Gastroesophageal sphincter (tissue), 4 donors: Measurements from ENCODE around the gene SPI1. TPM values are rescaled to one million over a fixed set of nuclear protein-coding genes. Genes with fewer than 3 reads are reported as not detected.
A peak's percentile ranks its signal among the peaks of the same experiment; 100 is the strongest.

ENCODE experiments used
- ATAC-seq: fragments of 150-250 bp; one replicate; pipeline ENCODE4 v1.9.1; 2016; ENCODE audit warnings: mild to moderate bottlenecking, moderate library complexity
- H3K27ac ChIP-seq, 4 donors: fragments of 200-600 bp; sonication (generic) in 3 of 4; 1 replicate in 3 of 4; 2 replicates in 1 of 4; pipeline ENCODE4 v1.5.1; 2016 to 2019
- H3K27me3 ChIP-seq: fragments of 200-600 bp; sonication (generic); one replicate; pipeline ENCODE4 v1.5.1; 2019
- H3K36me3 ChIP-seq, 2 donors: fragments of 200-600 bp; sonication (generic); one replicate each; pipeline ENCODE4 v1.5.1; 2019; ENCODE audit warnings: control low read depth in 1 of 2
- H3K4me1 ChIP-seq, 3 donors: fragments of 200-600 bp; sonication (generic); 1 replicate in 2 of 3; 2 replicates in 1 of 3; pipeline ENCODE4 v1.5.1; 2016 to 2019; ENCODE audit warnings: control low read depth in 2 of 3
- H3K4me3 ChIP-seq, 2 donors: fragments of 200-600 bp; sonication (generic); one replicate each; pipeline ENCODE4 v1.5.1; 2019; ENCODE audit warnings: mild to moderate bottlenecking in 1 of 2, moderate library complexity in 1 of 2
- H3K9me3 ChIP-seq, 3 donors: fragments of 200-600 bp; sonication (generic); one replicate each; pipeline ENCODE4 v1.5.1; 2017 to 2019; ENCODE audit warnings: control low read depth in 2 of 3
- CTCF ChIP-seq, 4 experiments: fragments of 200-600 bp in 2 of 4; fragments of 450-650 bp in 2 of 4; sonication (generic) in 1 of 4; IDR thresholded peaks; one replicate each; pipeline ENCODE4 v1.5.1; 2017 to 2019; ENCODE audit warnings: antibody characterized with exemption in 4 of 4, mild to moderate bottlenecking in 2 of 4, moderate library complexity in 2 of 4
- EP300 ChIP-seq: sonication (generic); formaldehyde crosslinking; IDR thresholded peaks from one replicate; pipeline ENCODE4 v1.6.1; 2017; ENCODE audit warnings: antibody characterized with exemption, mild to moderate bottlenecking
- POLR2A ChIP-seq, 2 donors: fragments of 450-650 bp; IDR thresholded peaks; one replicate each; pipeline ENCODE4 v1.6.1; 2017; ENCODE audit warnings: antibody characterized with exemption in 2 of 2, mild to moderate bottlenecking in 2 of 2, moderate library complexity in 1 of 2
- POLR2AphosphoS5 ChIP-seq: sonication (generic); formaldehyde crosslinking; IDR thresholded peaks from one replicate; pipeline ENCODE4 v1.6.1; 2017; ENCODE audit warnings: antibody characterized with exemption
- WGBS, 2 donors: methylation state at CpG; one replicate each; pipeline ENCODE4 v1.1.5; 2018; ENCODE audit warnings: low coverage in 1 of 2; 5-methylcytosine and 5-hydroxymethylcytosine counted together
- total RNA-seq, 4 donors: library from RNA; depleted of rRNA; stranded (reverse); fragments of >200 nt; gene quantifications; one replicate each; pipeline ENCODE4 v1.1.0, GENCODE V29; 2016

SPI1 gene
- total RNA-seq, 4 donors from 2014 or later: 4.2 to 32.4 (median 14.7) TPM

- H3K4me3 ChIP-seq: no peak overlapping the region
- ATAC-seq: no peak
- H3K36me3 ChIP-seq: no peaks in the 10 kb centered on the region
- H3K27ac ChIP-seq: no peak overlapping the region
- TF ChIP-seq CTCF (IDR thresholded peaks at IDR 0.05) (no peak), EP300 (no peak), POLR2A (IDR thresholded peaks at IDR 0.05) (no peak), POLR2AphosphoS5 (no peak)
- WGBS, 2 donors: 86 to 91% methylated on average over 10 to 13 of the region's 24 CpGs
- no peaks in the 10 kb centered on the region for H3K27me3 ChIP-seq
- no peaks in the 10 kb centered on the region for H3K4me1 ChIP-seq
- no peaks in the 10 kb centered on the region for H3K9me3 ChIP-seq
Observed at GRCh38 chr11:47342036-47342803, 36.1 kb downstream of the SPI1 start.

GRCh38 chr11:47340980-47341775, 37.2 kb downstream of the SPI1 start:
- H3K4me1 ChIP-seq: no peaks in the 10 kb centered on the region
- TF ChIP-seq POLR2A (IDR thresholded peaks at IDR 0.05) (no peak), POLR2AphosphoS5 (no peak), EP300 (no peak), CTCF (IDR thresholded peaks at IDR 0.05) (no peak)
- H3K9me3 ChIP-seq: no peaks in the 10 kb centered on the region
- ATAC-seq: peak; percentile 26
- H3K36me3 ChIP-seq: no peaks in the 10 kb centered on the region
- 66 to 67% methylated on average over 4 to 10 of the region's 18 CpGs for WGBS, 2 donors
- H3K27me3 ChIP-seq: no peaks in the 10 kb centered on the region
- H3K4me3 ChIP-seq: no peak overlapping the region
- no peak overlapping the region for H3K27ac ChIP-seq

GRCh38 chr11:47340010-47340409, 38.3 kb downstream of the SPI1 start:
- Histone ChIP-seq H3K4me3 (no peak overlapping the region), H3K9me3 (no peaks in the 10 kb centered on the region), H3K27ac (no peak overlapping the region), H3K27me3 (no peaks in the 10 kb centered on the region), H3K36me3 (no peaks in the 10 kb centered on the region), H3K4me1 (no peaks in the 10 kb centered on the region)
- 50 to 90% methylated on average over 3 to 7 of the region's 9 CpGs for WGBS, 2 donors
- no peak for ATAC-seq
- TF ChIP-seq POLR2AphosphoS5 (no peak), CTCF (IDR thresholded peaks at IDR 0.05) (no peak), EP300 (no peak), POLR2A (IDR thresholded peaks at IDR 0.05) (no peak)

DNA sequence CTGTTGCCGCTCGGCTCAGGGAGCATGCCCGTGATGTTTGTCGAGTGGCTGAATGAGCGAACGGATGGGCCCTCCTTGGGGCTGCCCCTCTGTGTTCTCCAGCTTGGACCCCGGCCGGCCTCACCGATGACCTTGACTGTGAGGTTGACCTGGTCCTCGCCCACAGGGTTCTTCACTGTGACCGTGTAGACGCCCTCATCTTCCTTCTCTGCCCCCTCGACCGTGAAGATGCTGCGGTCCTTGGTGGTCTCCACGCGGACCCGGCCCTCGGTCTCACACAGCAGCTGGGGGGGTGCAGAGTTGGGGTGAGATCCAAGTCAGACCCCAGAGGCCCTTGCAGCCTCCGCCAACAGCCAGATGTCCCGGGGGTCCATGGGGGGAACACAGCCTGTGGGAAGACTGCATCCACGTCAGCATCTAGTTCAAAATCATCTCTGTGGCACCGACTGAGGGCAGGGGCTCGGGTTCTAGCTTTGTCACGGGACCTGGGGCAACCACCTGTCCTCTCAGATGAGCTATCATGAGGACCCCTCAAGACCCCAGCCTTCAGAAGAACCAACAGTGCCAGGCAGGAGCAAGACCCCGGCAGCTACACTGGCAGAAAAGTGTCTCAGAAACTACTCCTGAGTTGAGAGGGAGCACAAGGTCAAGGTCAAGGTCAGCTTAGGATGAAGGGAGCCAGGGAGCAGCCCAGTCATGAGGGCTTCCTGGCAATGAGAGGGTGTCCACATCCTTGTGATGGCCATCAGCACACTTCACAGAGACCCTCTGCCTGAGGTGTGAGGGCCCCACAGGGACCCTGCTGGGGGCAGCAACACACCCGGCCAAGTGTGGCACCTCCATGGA, 39.7 kb downstream of the SPI1 start:
- WGBS, 2 donors: 93% methylated on average over 2 of the region's 27 CpGs; no CpG with 5 or more reads in 1 of the 2 donors
- no peaks in the 10 kb centered on the region for H3K27me3 ChIP-seq
- H3K9me3 ChIP-seq: no peaks in the 10 kb centered on the region
- no peak overlapping the region for H3K27ac ChIP-seq
- H3K36me3 ChIP-seq: no peaks in the 10 kb centered on the region
- H3K4me3 ChIP-seq: no peak overlapping the region
- H3K4me1 ChIP-seq: no peaks in the 10 kb centered on the region
- no peak for ATAC-seq
- TF ChIP-seq POLR2AphosphoS5 (no peak), EP300 (no peak), POLR2A (IDR thresholded peaks at IDR 0.05) (no peak), CTCF (IDR thresholded peaks at IDR 0.05) (no peak)
